Bone marrow (tissue), 2 donors: ENCODE results near the gene MICOS13.
"Not testable (repeated sequence)": the region's sequence is repeated elsewhere in the genome, so short reads cannot be mapped to it uniquely, and the experiment has no call there.

Experiments
- DNase-seq, 2 donors: peaks; one replicate each; lab custom pipeline; 2025; lab: John Stamatoyannopoulos, UW

The MICOS13 gene

DNA sequence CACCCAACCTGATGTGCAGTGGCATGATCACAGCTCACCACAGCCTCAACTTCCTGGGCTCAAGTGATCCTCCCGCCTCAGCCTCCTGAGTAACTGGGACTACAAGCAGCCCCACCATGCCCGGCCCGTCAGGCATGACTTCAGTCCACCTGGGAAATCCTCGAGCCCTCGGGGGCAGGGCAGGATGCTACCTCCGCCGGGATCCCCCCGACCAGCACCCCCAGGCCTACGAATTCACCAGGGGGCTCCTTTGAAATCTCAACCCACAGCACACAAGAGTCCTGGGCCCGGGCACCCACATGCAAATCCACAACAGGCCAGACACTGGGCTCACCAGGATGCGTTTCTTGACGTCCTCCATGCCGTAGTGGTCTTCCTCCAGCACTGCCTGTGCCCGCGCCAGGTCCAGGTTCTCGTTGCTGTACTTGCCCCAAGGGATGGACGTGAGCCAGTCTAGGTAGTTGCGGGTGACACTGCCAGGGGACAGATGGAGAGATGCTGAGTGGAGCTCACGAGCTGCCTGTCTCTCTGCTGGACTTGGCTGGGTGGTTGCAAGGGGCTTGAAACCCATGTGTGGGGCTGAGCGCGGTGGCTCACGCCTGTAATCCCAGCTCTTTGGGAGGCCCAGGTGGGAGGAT lies 20.3 kb upstream of the MICOS13 start:
- DNase-seq, result no peak

DNA sequence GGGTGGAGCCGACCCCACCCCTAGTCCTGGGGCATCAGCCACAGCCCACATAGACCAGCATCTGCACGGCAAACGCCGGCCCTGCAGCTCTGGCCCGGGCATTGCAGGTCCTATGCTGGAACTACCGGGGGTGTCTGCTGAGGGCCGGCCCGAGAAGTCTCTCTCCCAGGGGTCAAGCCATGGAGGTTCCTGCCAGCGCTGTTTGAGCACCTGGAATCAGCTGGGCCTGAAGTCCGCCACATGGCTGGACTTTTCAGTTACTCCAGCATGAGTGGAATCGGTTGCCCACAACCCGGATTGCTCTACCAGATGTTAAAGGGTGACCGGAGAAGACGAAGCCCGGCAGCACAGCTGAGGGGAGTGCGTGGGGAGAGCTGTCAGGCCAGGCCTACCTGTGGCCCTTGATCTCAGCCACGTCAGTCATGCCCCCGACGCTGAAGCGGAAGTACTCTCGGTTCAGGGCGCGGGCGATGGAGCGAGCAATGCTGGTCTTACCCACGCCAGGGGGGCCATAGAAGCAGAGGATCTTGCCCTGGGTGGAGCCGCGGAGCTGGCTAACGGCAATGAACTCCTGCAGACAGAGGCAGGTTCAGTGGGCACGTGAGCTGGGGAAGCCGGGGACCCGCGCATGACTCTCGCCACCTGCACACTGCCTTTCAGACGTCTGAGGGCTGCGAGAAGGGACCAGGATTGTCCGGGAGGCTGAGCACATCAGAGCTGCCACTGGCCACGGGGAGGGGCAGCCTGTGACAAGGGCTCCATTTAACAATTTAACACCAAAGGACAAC lies 18.5 kb upstream of the MICOS13 start:
- DNase-seq, result no peak

DNA sequence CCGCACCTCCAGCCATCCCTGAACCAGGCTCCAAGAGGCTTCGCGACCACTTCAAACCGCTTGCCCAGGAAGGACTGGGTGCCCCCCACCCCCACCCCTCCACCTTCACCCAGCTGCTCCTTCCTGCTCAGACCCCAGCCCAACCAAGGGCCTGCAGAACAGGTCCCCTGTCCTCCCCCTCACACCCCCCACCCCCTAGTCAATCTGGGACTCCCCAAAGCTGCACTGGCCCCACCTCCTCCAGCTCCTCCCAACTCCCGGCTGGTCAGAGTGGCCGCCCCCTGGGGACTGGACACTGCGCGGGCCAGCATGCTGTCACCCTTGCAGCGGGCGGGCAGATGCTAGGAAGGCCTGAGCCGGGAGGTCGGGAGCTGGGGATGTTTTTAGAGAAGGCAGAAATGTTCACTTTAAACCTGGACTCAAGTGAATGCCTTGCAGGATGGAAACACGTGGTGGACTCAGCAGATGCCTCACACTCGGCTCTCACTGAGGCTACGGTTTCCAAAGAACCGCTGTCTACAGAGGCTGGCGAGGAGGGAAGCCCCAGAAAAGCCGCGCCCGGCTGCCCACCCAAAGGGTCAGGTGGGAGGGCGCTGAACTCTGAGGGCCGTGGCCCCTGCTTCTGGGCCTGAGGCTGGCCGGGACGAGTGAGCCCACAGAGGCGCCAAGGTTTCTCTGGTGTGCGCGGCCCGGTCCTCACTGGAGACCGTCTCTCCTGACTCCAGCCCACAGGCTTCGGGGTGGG lies 17.7 kb upstream of the MICOS13 start:
- no peak for DNase-seq

DNA sequence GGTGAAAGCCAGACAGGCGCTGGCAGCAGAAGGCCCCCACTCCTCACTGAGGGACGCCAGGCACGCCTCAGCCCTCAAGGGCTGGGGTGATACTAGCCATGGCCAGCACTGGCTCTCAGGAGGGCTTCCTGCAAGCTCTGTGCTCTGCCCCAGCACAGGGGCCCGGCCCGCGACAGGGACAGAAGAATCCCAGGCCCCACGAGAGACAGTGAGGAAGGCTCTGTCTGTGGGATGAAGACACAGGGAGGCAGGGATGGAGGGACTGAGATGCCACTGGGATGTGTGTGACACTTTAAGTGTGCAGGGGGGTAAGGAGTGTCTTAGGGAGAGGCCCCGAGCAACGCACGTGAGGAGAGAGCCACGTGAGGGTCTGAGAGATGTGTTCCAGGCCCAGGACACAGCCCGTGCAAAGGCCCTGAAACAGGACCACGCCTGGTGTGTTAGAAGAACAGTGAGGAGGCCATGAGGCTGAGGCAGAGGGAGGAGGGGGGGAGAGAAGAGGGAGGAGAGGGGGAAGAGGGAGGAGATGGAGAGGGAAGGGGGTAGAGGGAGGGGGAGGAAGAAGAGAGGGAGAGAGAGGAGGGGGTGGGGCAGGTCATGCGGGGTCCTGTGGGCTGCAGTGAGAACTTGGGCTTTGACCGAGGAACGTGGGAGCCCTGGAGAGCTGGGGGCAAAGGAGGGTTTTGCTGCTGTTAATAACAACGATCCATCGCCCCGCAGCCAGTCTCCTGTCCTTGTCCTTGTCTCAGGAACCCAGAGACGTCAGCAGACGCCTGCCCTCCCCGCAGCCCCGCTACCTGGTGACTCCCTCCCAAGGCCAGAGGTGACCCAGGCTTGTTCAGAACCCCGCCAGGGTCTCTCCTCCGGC lies 16.9 kb upstream of the MICOS13 start:
- no peak for DNase-seq

DNA sequence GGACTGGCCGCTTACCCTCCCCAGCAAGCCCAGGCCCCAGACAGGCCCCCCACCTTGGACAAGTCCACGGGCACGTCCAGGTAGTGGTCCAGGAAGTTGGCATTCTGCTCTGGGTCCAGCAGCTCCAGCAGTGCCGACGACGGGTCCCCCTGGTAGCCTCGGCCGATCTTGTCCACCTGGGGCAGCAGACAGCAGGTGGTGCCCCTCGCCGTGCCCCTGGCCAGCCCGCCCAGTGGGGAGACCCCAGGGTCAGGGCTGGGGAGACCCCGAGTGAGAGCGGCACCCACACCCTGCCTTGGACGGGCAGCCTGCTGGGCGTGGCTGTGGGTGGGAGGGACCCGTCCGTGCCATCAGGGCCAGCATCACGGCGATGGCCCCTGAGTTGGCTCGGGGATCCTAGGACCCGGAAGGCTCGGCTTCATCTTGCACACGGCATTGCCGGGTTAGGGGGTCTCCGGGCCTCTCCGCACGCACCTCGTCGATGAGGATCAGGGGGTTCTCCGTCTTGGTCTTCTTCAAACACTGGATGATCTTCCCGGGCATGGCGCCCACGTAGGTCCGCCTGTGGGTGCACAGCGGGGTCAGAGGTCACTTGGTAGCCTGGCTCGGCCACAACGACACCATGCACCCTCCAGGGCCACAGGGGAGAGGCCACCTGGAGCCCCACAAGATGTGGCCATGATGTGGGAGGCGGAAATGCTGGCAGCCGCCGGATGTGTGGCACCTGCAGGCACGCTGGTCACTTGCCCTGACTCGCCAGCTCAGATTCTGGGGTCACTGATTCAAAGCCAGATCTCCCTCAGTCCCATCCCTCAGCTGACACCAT lies 16.1 kb upstream of the MICOS13 start:
- DNase-seq, result no peak

DNA sequence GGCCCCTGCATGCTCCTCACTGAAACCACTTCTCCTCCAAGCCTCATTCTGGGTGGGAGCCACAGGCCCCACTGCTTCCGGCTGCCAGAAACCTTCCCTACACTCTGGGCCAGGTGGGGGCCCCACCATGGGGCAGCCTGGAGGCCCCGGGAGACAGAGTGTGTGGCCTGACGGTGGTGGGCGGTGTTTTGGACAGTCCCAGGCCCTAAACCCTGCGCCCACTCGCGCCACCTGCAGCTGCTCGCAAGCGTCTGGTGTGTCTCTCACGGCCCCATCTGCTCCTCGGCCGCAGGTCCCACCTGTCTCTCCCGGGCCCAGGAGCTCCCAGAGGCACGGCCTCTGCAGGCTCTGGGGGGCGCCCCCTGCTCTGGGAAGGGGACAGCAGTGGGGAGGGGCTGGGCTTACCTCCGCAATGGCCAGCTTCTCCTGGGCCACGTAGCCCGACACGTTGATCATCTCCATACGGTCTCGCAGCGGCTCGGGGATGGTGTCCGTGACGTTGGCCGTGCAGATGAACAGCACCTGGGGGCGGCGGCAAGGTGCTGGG lies 15.4 kb upstream of the MICOS13 start:
- no peak for DNase-seq

DNA sequence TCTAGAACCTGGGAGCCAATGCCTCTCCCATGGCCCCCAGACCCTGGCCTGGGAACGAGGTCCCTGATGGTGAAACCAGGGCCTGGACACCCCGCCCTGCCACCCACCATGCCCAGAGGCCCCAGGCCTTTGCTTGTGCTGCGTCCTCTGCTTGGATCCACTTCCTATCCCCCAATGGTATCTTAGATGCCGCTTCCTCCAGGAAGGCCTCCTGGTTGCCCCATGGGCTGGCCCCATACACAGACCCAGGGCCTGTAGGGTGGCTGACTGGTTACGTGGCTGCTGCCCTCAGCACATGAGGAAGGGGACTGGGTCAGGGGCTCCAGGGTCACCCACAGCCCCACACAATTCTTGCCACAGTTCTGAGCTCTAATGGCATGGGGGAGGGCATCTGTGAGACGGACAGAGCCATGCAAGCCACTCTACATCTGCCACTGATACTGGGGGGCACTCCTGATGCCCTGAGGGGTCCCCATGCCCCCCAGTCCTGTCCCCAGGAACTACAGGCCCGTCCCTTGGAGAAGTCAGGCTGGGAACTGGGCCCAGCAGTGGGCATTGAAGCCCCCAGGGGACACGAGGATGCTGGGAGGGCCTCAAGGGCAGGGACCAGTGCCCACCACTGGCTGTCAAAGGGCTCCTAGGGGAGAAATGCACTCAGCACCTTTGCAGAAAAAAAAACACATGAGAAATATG lies 14.8 kb upstream of the MICOS13 start:
- DNase-seq, result no peak

DNA sequence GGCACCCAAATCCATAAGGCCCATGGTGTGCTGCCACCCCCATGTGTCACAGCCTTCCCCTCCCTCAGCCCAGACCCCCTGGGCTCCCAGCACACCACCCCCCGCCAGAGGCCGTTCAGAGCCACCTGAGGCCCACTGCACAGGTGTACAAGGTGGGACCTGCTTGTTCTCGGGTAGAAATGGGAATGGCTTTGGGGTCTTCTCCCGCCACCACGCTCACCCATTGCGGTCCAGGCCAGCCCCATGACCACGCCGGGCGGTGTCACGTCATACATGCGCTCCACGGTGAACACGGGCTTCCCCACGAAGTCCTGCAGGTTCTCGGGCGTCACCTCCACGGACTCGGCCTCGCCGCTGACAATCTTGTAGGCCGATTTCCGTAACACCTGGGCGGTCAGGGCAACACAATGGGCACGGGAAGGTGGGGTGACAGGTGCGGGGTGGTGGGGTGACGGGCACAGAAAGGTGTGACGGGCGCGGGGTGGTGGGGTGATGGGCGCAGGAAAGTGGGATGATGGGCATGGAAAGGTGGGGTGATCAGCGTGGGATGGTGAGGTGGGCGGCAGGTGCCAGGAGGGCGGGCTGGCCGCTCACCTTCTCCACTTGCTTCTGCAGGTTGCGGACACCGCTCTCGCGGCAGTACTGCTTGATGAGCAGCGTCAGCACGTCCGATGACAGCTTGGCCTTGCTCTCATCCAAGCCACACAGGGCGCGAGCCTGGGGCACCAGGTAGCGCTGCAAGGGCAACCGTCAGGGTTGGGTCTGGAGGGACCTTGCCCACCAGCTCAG lies 14.0 kb upstream of the MICOS13 start:
- DNase-seq, result no peak

DNA sequence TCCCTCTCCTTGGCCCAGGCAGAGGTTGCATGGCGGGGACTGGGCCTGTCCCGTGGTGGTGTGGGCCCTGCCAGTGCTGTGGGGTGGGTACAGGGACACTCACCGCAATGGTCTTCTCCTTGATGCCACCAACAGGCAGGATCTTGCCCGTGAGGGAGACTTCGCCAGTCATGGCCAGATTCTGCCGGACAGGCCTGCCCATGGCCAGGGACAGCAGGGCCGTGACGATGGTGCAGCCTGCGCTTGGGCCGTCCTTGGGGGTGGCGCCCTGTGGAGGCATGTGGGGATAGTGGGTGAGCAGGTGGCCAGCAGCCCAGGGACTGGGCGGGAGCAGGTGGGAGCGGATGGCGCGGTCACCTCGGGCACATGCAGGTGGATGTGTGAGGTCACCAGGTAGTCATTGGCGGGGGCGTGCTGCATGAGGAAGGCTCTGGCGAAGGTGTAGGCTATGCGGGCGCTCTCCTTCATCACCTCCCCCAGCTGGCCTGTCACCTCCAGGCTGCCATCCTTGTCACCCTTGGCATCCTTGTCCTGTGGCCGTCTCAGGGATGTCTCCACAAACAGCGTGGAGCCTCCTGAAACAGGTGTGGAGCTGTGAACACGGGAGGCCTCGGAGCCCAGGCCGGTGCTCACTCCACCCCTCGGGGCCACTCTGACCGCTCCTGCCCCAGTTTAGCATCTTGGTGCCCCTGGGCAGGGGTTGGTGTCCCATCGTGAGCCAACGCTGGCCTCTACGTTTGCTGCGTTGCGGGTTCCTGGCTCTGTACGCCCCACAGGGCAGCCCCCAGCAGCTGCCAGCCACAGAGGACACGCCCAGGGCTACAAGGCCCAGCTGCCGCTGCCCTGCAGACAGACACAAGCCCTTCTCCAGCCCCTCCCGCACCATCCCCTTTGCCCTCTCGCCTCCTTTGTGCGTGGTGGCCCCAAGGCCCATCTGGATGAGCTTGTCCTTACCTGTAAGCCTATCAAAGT lies 13.2 kb upstream of the MICOS13 start:
- no peak for DNase-seq

DNA sequence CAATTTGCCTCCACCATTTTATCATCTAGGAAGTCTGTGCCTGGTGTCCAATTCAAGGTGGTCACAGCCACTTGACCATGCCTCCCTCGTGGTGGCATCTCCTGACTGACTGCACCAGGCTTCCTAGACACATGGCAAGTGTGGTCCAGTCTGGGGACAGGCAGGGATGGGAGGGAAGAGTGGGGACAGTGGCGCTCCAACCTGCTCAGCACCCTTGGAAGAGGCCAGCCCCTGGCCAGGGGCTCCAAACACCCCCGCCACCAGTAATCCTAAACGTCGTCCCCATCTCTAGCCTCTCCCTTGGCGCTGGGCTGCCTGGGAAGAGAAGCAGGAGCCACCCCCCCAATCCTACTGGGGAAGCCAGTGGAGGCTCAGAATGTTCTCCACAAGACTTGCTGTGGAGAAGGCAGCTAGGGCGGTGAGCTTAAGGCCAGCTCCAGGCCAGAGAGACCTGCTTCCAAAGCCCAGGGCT lies 12.4 kb upstream of the MICOS13 start:
- DNase-seq, result no peak

DNA sequence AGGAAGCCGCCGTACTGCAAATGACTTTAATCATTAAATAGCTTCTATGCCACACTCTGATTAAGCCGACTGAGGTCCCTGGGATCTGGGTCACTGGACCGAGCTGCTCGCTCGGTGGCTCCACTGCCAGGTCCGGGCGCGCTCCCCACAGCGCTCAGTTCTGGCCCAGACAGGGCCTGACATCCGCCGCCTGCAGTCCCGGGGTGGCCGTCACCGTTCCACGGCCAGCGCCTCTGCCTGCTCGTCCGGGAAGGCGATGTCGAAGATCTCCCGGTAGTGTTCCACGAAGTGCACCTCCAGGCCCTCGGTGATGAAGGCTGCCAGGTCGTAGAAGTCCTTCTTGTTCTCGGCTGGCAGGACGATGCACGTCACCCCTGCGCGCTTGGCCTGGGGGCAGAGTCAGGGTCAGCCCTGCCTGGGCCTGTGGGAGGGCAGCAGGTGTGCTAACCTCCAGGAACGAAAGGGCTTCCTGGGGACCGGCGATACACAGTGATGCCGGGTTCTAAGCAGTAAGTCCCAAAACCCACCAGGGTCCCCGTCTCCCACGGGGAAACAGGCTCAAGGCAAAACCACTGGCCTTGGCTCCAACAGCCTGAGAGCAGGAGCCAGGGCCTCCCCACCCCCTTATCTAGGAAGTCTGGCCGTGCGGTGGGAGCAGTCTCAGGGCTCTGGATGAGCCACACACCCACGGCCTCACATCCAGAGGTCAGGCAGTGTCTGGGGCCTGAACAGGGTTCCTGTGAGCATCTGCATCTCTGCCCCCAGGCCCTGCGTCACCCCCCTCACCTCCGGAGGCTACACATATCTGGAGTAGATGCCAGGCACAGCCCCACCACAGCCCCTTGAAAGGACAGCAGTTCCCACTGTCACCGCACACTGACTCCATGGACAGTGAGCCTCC lies 11.8 kb upstream of the MICOS13 start:
- DNase-seq, result no peak

DNA sequence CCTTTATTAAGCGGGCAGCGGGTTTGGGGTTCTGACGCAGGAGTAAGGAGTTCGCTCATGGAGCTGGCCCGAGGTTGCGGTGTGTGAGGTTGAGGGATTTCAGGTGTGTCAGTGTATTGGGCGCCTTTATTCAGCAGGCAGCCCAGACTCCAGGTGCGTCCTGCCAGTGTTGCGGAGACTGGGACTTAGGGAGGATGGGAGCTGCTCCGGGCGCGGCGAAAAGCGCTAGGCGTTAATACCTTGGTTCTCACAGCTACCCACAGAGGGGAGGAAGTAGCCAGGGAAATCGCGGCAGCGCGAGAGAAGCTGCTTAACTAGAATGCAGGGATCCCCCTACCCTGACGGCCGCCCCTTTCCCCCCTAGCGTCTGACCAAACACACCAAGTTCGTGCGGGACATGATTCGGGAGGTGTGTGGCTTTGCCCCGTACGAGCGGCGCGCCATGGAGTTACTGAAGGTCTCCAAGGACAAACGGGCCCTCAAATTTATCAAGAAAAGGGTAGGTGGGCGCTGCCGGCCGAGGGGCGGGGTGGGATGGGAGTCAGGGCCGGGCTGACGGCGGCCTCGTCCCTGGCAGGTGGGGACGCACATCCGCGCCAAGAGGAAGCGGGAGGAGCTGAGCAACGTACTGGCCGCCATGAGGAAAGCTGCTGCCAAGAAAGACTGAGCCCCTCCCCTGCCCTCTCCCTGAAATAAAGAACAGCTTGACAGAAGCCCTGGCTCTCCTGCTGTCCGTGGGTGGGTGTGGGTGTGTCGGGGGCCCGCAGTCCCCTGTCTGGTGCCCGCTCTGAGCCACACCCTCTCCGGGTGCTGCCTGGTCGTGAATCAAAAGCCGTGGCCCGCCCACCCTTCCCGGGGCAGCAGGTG lies 10.9 kb upstream of the MICOS13 start:
- DNase-seq, result peak in 1 of 2 donors; percentile 7

DNA sequence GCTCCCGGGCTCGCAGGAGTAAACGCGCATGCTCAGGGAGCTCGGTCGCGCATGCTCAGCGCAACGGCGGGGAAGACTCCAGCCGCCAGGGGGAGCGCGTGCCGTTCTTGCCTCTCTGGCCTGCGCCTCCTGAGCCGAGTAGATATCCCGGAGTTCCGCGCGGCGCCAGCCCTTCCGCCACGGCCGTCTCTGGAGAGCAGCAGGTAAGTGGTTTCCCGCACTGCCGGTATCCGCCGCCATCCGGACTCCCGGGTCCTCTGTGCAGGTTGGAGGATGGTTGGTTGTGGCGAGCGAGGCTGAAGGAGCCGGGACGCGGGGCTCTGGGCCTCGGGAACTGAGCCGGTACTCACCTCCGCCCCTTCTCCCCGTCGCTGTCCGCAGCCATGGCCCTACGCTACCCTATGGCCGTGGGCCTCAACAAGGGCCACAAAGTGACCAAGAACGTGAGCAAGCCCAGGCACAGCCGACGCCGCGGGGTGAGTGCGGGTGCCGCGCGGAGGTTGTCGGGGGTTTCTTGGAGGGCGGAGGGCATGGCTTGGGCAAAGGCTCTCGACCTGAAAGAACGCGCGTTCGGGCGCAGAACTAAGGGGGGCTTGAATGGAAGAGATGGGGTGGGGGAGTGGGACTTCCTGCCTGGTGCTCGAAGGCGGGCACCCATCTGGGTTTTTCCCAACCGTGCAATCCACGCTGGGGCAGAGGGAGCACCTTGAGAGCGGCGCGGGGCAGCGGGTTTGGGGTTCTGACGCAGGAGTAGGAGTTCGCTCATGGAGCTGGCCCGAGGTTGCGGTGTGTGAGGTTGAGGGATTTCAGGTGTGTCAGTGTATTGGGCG lies 10.0 kb upstream of the MICOS13 start, which contains the start of gene RPL36:
RPL36 (plus strand) TSS at position 171 of the 830 bp plus-strand sequence; CDS start at position 384, 213 bp downstream.
- DNase-seq, result peak; percentile 91 to 94

DNA sequence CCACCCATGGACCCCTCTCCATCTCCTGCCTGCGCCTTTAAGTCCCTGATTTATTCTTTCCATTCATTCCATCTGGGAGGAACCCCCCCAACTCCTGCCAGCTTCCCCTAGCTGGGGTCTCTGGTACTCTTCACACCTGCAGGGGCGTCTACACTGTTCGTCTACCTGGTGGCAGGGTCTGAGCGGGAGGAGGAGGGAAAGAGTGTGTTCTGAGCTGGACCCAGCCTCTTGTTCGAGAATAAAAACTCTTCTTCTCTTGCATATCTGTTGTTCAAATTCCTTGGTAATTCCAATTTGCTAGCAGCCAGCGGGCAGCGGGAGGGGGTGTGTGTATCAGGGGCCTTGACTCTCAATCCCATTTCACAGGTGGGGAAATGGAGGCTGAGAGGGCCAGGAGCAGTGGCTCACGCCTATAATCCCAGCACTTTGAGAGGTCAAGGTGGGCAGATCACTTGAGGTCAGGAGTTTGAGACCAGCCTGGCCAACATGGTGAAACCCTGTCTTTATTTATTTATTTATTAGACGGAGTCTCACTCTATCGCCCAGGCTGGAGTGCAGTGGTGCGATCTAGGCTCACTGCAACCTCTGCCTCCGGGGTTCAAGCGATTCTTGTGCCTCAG lies 8.1 kb upstream of the MICOS13 start:
- not testable (repeated sequence) for DNase-seq
